WTC11 (cell line): ENCODE data around the gene DUSP1. TPM values are rescaled to one million over a fixed set of nuclear protein-coding genes. Genes with fewer than 3 reads are reported as not detected.

Source experiments
- ATAC-seq: fragments of 200-7000 bp; cut with Tn5 transposase; 2 replicates; pipeline ENCODE4 v1.10.0; 2021; ENCODE audit warnings: mild to moderate bottlenecking, moderate library complexity
- CTCF ChIA-PET: fragments of 300-600 bp; sonication (Branson Sonifier 250); formaldehyde crosslinking; loops from one replicate; lab custom pipeline; 2021; ENCODE audit warnings: antibody characterized with exemption; lab: Charles Lee
- POLR2A ChIA-PET: fragments of 350-600 bp; sonication (Branson Sonifier 250); formaldehyde crosslinking; loops from one replicate; lab custom pipeline; 2021; ENCODE audit warnings: antibody characterized with exemption; lab: Charles Lee
- DNase-seq: peaks from one replicate; pipeline ENCODE4 v3.0.0; 2021; ENCODE audit warnings: low spot score
- H3K27ac Mint-ChIP-seq: 2 replicates; pipeline ENCODE4 v1.8.0; 2021; ENCODE audit warnings: mixed read lengths
- H3K27me3 Mint-ChIP-seq: 2 replicates; pipeline ENCODE4 v1.8.0; 2021; ENCODE audit warnings: low read depth, mild to moderate bottlenecking, moderate library complexity, mixed read lengths
- H3K36me3 Mint-ChIP-seq: 2 replicates; pipeline ENCODE4 v1.8.0; 2021; ENCODE audit warnings: mixed read lengths
- H3K4me1 Mint-ChIP-seq: 2 replicates; pipeline ENCODE4 v1.8.0; 2022; ENCODE audit warnings: mixed read lengths
- H3K4me3 Mint-ChIP-seq: 2 replicates; pipeline ENCODE4 v1.8.0; 2021; ENCODE audit warnings: mild to moderate bottlenecking, moderate library complexity, mixed read lengths
- H3K9me3 Mint-ChIP-seq: 2 replicates; pipeline ENCODE4 v1.8.0; 2021; ENCODE audit warnings: mixed read lengths
- ARID4B ChIP-seq: sonication (generic); formaldehyde crosslinking; IDR thresholded peaks from 2 replicates; pipeline ENCODE4 v1.8.0; 2023; ENCODE audit warnings: missing genetic modification reagents, mild to moderate bottlenecking, borderline replicate concordance
- CTCF ChIP-seq: fragments of 200-600 bp; IDR thresholded peaks from 2 replicates; pipeline ENCODE4 v1.8.0; 2022; ENCODE audit warnings: antibody characterized with exemption
- GABPB1 ChIP-seq: sonication (generic); formaldehyde crosslinking; IDR thresholded peaks from 2 replicates; pipeline ENCODE4 v1.8.1; 2023; ENCODE audit warnings: mild to moderate bottlenecking, missing genetic modification reagents
- HMGXB4 ChIP-seq: sonication (generic); formaldehyde crosslinking; IDR thresholded peaks from 2 replicates; pipeline ENCODE4 v1.8.1; 2023; ENCODE audit warnings: mild to moderate bottlenecking, moderate library complexity, missing genetic modification reagents
- IRF2 ChIP-seq: sonication (generic); formaldehyde crosslinking; IDR thresholded peaks from 2 replicates; pipeline ENCODE4 v1.8.0; 2022; ENCODE audit warnings: low read depth, missing genetic modification reagents, borderline replicate concordance
- MAX ChIP-seq: sonication (generic); formaldehyde crosslinking; IDR thresholded peaks from 2 replicates; pipeline ENCODE4 v1.8.0; 2022; ENCODE audit warnings: mild to moderate bottlenecking, missing genetic modification reagents
- MLX ChIP-seq: sonication (generic); formaldehyde crosslinking; IDR thresholded peaks from 2 replicates; pipeline ENCODE4 v1.8.1; 2023; ENCODE audit warnings: mild to moderate bottlenecking, missing genetic modification reagents, moderate library complexity
- NFATC4 ChIP-seq: fragments of 250-450 bp; sonication (Bioruptor Pico); IDR thresholded peaks from 2 replicates; pipeline ENCODE4 v1.9.0; 2021; ENCODE audit warnings: mild to moderate bottlenecking
- NFE2L1 ChIP-seq: sonication (generic); formaldehyde crosslinking; IDR thresholded peaks from 2 replicates; pipeline ENCODE4 v1.8.1; 2023; ENCODE audit warnings: missing genetic modification reagents
- NR1H2 ChIP-seq: sonication (generic); formaldehyde crosslinking; IDR thresholded peaks from 2 replicates; pipeline ENCODE4 v1.9.0; 2021; ENCODE audit warnings: mild to moderate bottlenecking, moderate library complexity, missing genetic modification reagents
- NR2C2 ChIP-seq: sonication (generic); formaldehyde crosslinking; IDR thresholded peaks from 2 replicates; pipeline ENCODE4 v1.8.0; 2022; ENCODE audit warnings: mild to moderate bottlenecking, missing genetic modification reagents
- NR3C1 ChIP-seq: sonication (generic); formaldehyde crosslinking; conservative IDR thresholded peaks from 2 replicates; pipeline ENCODE4 v1.8.1; 2023; ENCODE audit warnings: low read depth, mild to moderate bottlenecking, missing genetic modification reagents
- SMAD3 ChIP-seq: sonication (generic); formaldehyde crosslinking; IDR thresholded peaks from 2 replicates; pipeline ENCODE4 v1.8.0; 2022; ENCODE audit warnings: missing genetic modification reagents, mild to moderate bottlenecking, borderline replicate concordance
- SOX15 ChIP-seq: fragments of 250-450 bp; sonication (Bioruptor Pico); IDR thresholded peaks from 2 replicates; pipeline ENCODE4 v1.9.0; 2021; ENCODE audit warnings: mild to moderate bottlenecking
- TEAD1 ChIP-seq: sonication (generic); formaldehyde crosslinking; IDR thresholded peaks from 2 replicates; pipeline ENCODE4 v1.8.0; 2022; ENCODE audit warnings: mild to moderate bottlenecking, missing genetic modification reagents
- TP53 ChIP-seq: sonication (generic); formaldehyde crosslinking; IDR thresholded peaks from 2 replicates; pipeline ENCODE4 v1.8.1; 2023; ENCODE audit warnings: mild to moderate bottlenecking, missing genetic modification reagents
- ZBTB43 ChIP-seq: sonication (generic); formaldehyde crosslinking; IDR thresholded peaks from 2 replicates; pipeline ENCODE4 v1.8.1; 2023; ENCODE audit warnings: mild to moderate bottlenecking, missing genetic modification reagents
- ZMAT4 ChIP-seq: fragments of 250-450 bp; sonication (Bioruptor Pico); IDR thresholded peaks from 2 replicates; pipeline ENCODE4 v1.9.0; 2021; ENCODE audit warnings: mild to moderate bottlenecking
- ZNF138 ChIP-seq: sonication (generic); formaldehyde crosslinking; conservative IDR thresholded peaks from 2 replicates; pipeline ENCODE4 v1.8.1; 2022; ENCODE audit warnings: mild to moderate bottlenecking, moderate library complexity, missing genetic modification reagents
- ZNF423 ChIP-seq: fragments of 250-450 bp; sonication (Bioruptor Pico); IDR thresholded peaks from 2 replicates; pipeline ENCODE4 v2.1.2; 2022; ENCODE audit warnings: mild to moderate bottlenecking, moderate library complexity
- total RNA-seq: library from RNA; stranded (reverse); gene quantifications from 3 replicates; pipeline ENCODE4 v1.2.3, GENCODE V29; 2021

The DUSP1 gene
- total RNA-seq, 1 experiment from 2014 or later = 9.5 TPM

GRCh38 chr5:172731680-172732074 is 39.3 kb downstream of the DUSP1 start (continued):
- no peak for TF ChIP-seq ARID4B (CRISPR knock-in tag)

GRCh38 chr5:172730981-172731679 is 39.9 kb downstream of the DUSP1 start:
- H3K4me3 Mint-ChIP-seq = no peak overlapping the region
- ATAC-seq (no peak), DNase-seq (no peak)
- ChIA-PET CTCF (no interaction called here), POLR2A (no interaction called here)
- H3K27me3 Mint-ChIP-seq = peaks cover 9% of the 10 kb centered on the region; the same call in 1 of the 2 replicates
- no peaks in the 10 kb centered on the region for H3K36me3 Mint-ChIP-seq
- 0 out of 2 replicates have a peak, but pooled peaks cover 2% of the 10 kb centered on the region for H3K4me1 Mint-ChIP-seq
- H3K9me3 Mint-ChIP-seq = no peaks in the 10 kb centered on the region
- H3K27ac Mint-ChIP-seq = no peak overlapping the region
- TF ChIP-seq NR1H2 (CRISPR knock-in tag) (no peak), TEAD1 (no peak), NR2C2 (no peak), GABPB1 (peak; percentile 90), CTCF (no peak), SOX15 (CRISPR knock-in tag) (no peak), NR3C1 (CRISPR knock-in tag) (no peak), MAX (CRISPR knock-in tag) (no peak)

- no peaks in the 10 kb centered on the region for H3K9me3 Mint-ChIP-seq
- DNase-seq = no peak
- no peak for ATAC-seq
- no peaks in the 10 kb centered on the region for H3K36me3 Mint-ChIP-seq
- H3K27me3 Mint-ChIP-seq = peaks cover 9% of the 10 kb centered on the region; the same call in 1 of the 2 replicates
- POLR2A ChIA-PET = no interaction called here
- no peak overlapping the region for H3K27ac Mint-ChIP-seq
- H3K4me3 Mint-ChIP-seq = no peak overlapping the region
- CTCF ChIA-PET = interaction anchor here (1.0 to 1.3 kb wide), 2 partner anchors 16 to 42 kb away, joined by 3 to 4 read pairs; no protein-coding TSS in a partner anchor
- H3K4me1 Mint-ChIP-seq = 0 out of 2 replicates have a peak, but pooled peaks cover 2% of the 10 kb centered on the region
- no peak for TF ChIP-seq CTCF
- no peak for TF ChIP-seq TP53
- no peak for TF ChIP-seq MLX (CRISPR knock-in tag)
- no peak for TF ChIP-seq ZBTB43 (CRISPR knock-in tag)
- no peak for TF ChIP-seq NFE2L1
- TF ChIP-seq ZMAT4 (CRISPR knock-in tag) = no peak
- no peak for TF ChIP-seq IRF2 (CRISPR knock-in tag)
- TF ChIP-seq SMAD3 (CRISPR knock-in tag) = no peak
- TF ChIP-seq HMGXB4 = no peak
- TF ChIP-seq ZNF138 (CRISPR knock-in tag) = no peak
- TF ChIP-seq ZNF423 = no peak
- TF ChIP-seq NFATC4 = no peak
Measured at GRCh38 chr5:172730222-172730621, 40.8 kb downstream of the DUSP1 start.
